Bone marrow (tissue), 2 donors: ENCODE results near the gene GMIP.
A peak's percentile ranks its signal among the peaks of the same experiment; 100 is the strongest.

Source experiments
- DNase-seq, 2 donors: peaks; one replicate each; lab custom pipeline; 2025; lab: John Stamatoyannopoulos, UW

GMIP gene

GRCh38 chr19:19659646-19660245, 16.3 kb upstream of the GMIP start:
- DNase-seq: no peak

GRCh38 chr19:19657397-19657783, 13.9 kb upstream of the GMIP start:
- DNase-seq: no peak

GRCh38 chr19:19656451-19657396, 13.3 kb upstream of the GMIP start:
- DNase-seq: no peak

GRCh38 chr19:19655641-19656343, 12.3 kb upstream of the GMIP start:
- no peak for DNase-seq

- no peak for DNase-seq
Measured at GRCh38 chr19:19655051-19655594, 11.7 kb upstream of the GMIP start.

- no peak for DNase-seq
Measured at GRCh38 chr19:19654441-19654840, 11.0 kb upstream of the GMIP start.

- no peak for DNase-seq
Measured at GRCh38 chr19:19653597-19654147, 10.2 kb upstream of the GMIP start.

GRCh38 chr19:19652482-19653295, 9.2 kb upstream of the GMIP start:
- DNase-seq: no peak

GRCh38 chr19:19651076-19651475, 7.6 kb upstream of the GMIP start:
- no peak for DNase-seq

- no peak for DNase-seq
Measured at GRCh38 chr19:19650331-19650730, 6.9 kb upstream of the GMIP start.

GRCh38 chr19:19649580-19649995, 6.1 kb upstream of the GMIP start:
- DNase-seq: no peak

GRCh38 chr19:19649155-19649554, 5.7 kb upstream of the GMIP start:
- no peak for DNase-seq

- no peak for DNase-seq
Measured at GRCh38 chr19:19647037-19647835, 3.8 kb upstream of the GMIP start.

- DNase-seq: no peak
Measured at GRCh38 chr19:19645233-19645870, 1.9 kb upstream of the GMIP start.

GRCh38 chr19:19644054-19644388, 564 bp upstream of the GMIP start:
- no peak for DNase-seq

GRCh38 chr19:19642506-19643157, 825 bp downstream of the GMIP start:
- DNase-seq: peak in 1 of 2 donors; percentile 36

- DNase-seq: no peak
Measured at GRCh38 chr19:19637523-19638251, 5.8 kb downstream of the GMIP start.

- DNase-seq: no peak
Measured at GRCh38 chr19:19637186-19637522, 6.3 kb downstream of the GMIP start.

GRCh38 chr19:19636573-19637185, 6.8 kb downstream of the GMIP start:
- no peak for DNase-seq
